ENCODE results near the gene KCNK3.

DNA sequence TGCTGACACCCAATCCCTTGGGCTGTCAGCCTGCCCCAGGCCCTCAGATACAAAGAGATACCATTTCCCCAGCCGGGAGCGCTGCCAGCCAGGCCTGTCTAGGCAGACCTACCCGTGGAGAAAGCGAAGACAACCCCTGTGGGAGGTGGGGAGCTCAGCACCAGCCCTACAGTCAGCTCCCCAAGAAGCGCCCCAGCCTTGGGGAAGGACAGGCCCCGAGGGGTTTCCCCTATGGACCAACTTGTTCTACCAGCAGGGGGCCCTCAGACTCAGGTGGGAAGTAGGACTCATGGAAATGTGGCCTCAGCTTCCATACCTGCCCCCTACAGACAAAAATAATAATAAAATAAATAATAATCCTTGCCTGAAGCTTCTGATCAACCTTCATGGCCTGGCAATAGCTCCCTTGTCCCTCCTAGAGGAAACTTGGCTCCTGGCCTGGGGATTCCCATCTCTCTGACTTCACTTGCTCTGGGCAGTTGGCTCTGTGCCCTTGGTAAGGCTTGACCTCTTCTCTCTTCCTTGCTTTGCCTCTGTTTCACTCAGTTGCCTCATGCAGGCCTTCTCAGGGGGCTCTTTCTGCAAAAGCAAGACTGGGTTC lies 78.6 kb downstream of the KCNK3 start:
- TF ChIP-seq, protein P1, sequence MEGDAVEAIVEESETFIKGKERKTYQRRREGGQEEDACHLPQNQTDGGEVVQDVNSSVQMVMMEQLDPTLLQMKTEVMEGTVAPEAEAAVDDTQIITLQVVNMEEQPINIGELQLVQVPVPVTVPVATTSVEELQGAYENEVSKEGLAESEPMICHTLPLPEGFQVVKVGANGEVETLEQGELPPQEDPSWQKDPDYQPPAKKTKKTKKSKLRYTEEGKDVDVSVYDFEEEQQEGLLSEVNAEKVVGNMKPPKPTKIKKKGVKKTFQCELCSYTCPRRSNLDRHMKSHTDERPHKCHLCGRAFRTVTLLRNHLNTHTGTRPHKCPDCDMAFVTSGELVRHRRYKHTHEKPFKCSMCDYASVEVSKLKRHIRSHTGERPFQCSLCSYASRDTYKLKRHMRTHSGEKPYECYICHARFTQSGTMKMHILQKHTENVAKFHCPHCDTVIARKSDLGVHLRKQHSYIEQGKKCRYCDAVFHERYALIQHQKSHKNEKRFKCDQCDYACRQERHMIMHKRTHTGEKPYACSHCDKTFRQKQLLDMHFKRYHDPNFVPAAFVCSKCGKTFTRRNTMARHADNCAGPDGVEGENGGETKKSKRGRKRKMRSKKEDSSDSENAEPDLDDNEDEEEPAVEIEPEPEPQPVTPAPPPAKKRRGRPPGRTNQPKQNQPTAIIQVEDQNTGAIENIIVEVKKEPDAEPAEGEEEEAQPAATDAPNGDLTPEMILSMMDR (conservative IDR thresholded peaks at IDR 0.05; ENCODE audit: low read length) = peak; percentile 71
- no peak for TF ChIP-seq EZH2phosphoT487 (IDR thresholded peaks at IDR 0.05; ENCODE audit: borderline replicate concordance, low read depth, low read length)
